SK-N-SH (cell line): Measurements from ENCODE around the gene UBE2D4. TPM values are rescaled to one million over a fixed set of nuclear protein-coding genes. Genes with fewer than 3 reads are reported as not detected.

Source experiments
- CTCF ChIA-PET: fragments of 300-600, 350-600 bp; formaldehyde crosslinking; extraction: SDS; loops from one replicate; lab custom pipeline; 2021; lab: Yijun Ruan, JAX
- POLR2A ChIA-PET: fragments of 350-600 bp; sonication (Branson Sonifier 250); formaldehyde crosslinking; extraction: SDS; loops from one replicate; lab custom pipeline; 2020; ENCODE audit warnings: antibody characterized with exemption, inconsistent platforms; lab: Yijun Ruan, JAX
- DNase-seq: peaks from one replicate; pipeline ENCODE4 v3.0.0; 2012
- H2AFZ ChIP-seq: fragments of 200-600 bp; sonication (generic); 2 replicates; pipeline ENCODE4 v1.8.1; 2016; ENCODE audit warnings: antibody characterized with exemption, mild to moderate bottlenecking, low read depth
- H3F3A ChIP-seq: fragments of 200-600 bp; sonication (generic); replicated peaks from 2 replicates; pipeline ENCODE3; 2016; ENCODE audit warnings: antibody characterized with exemption, mild to moderate bottlenecking; ENCODE audit not compliant: insufficient read depth
- H3K27ac ChIP-seq, 2 experiments: fragments of 200-500 bp in 1 of 2; fragments of 200-600 bp in 1 of 2; sonication (Bioruptor generic) in 1 of 2; sonication (generic), shearing (Covaris generic) in 1 of 2; 2 replicates each; pipeline versions ENCODE4 v1.5.1 to v1.6.1; 2014 to 2016; ENCODE audit warnings: low read depth in 2 of 2, inconsistent platforms in 1 of 2, low read length in 1 of 2, mild to moderate bottlenecking in 1 of 2, mixed read lengths in 1 of 2
- H3K27me3 ChIP-seq: fragments of 200-600 bp; sonication (generic), shearing (Covaris generic); 2 replicates; pipeline ENCODE4 v1.6.1; 2016; ENCODE audit warnings: mixed run types; ENCODE audit not compliant: insufficient read depth
- H3K36me3 ChIP-seq, 2 experiments: fragments of 200-500 bp in 1 of 2; fragments of 200-600 bp in 1 of 2; sonication (Bioruptor generic) in 1 of 2; sonication (generic) in 1 of 2; replicated peaks in 1 of 2; 2 replicates each; pipeline versions ENCODE3 to v1.5.1; 2014 to 2016; ENCODE audit warnings: low read length in 1 of 2, mild to moderate bottlenecking in 1 of 2; ENCODE audit not compliant: insufficient read depth in 2 of 2, control insufficient read depth in 1 of 2
- H3K4me1 ChIP-seq, 2 experiments: fragments of 200-500 bp in 1 of 2; fragments of 200-600 bp in 1 of 2; sonication (Bioruptor generic) in 1 of 2; sonication (generic), shearing (Covaris generic) in 1 of 2; 2 replicates each; pipeline versions ENCODE4 v1.5.1 to v1.6.1; 2014 to 2016; ENCODE audit warnings: low read depth in 1 of 2, low read length in 1 of 2, mixed run types in 1 of 2; ENCODE audit not compliant: insufficient read depth in 2 of 2, control insufficient read depth in 1 of 2
- H3K4me2 ChIP-seq: fragments of 200-600 bp; sonication (generic), shearing (Covaris generic); 2 replicates; pipeline ENCODE4 v1.6.1; 2017; ENCODE audit warnings: mixed run types
- H3K4me3 ChIP-seq, 2 experiments: fragments of 200-500 bp in 1 of 2; fragments of 200-600 bp in 1 of 2; sonication (Bioruptor generic) in 1 of 2; sonication (generic), shearing (Covaris generic) in 1 of 2; 2 replicates each; pipeline versions ENCODE4 v1.5.1 to v1.8.1; 2014 to 2016; ENCODE audit warnings: low read depth in 2 of 2, inconsistent platforms in 1 of 2, low read length in 1 of 2, mild to moderate bottlenecking in 1 of 2, mixed read lengths in 1 of 2, moderate library complexity in 1 of 2
- H3K79me2 ChIP-seq: fragments of 200-600 bp; sonication (generic); 2 replicates; pipeline ENCODE4 v1.8.1; 2017; ENCODE audit warnings: mild to moderate bottlenecking; ENCODE audit not compliant: insufficient read depth
- H3K9ac ChIP-seq: fragments of 200-600 bp; sonication (generic); 2 replicates; pipeline ENCODE4 v1.6.1; 2017; ENCODE audit warnings: mixed run types
- H3K9me2 ChIP-seq: fragments of 200-600 bp; sonication (generic); 2 replicates; pipeline ENCODE4 v1.6.1; 2017; ENCODE audit warnings: mixed run types
- H3K9me3 ChIP-seq: fragments of 200-600 bp; sonication (generic); 2 replicates; pipeline ENCODE4 v1.6.1; 2017; ENCODE audit warnings: mixed run types, mild to moderate bottlenecking, moderate library complexity
- H4K20me1 ChIP-seq: fragments of 200-600 bp; sonication (generic); 2 replicates; pipeline ENCODE4 v1.6.1; 2017; ENCODE audit warnings: mild to moderate bottlenecking, mixed run types; ENCODE audit not compliant: insufficient read depth
- ELF1 ChIP-seq: IDR thresholded peaks from 2 replicates; pipeline ENCODE4 v1.4.0; 2012
- EP300 ChIP-seq, 2 experiments: IDR thresholded peaks; 2 replicates each; pipeline versions ENCODE4 v1.4.0 to v1.6.1; 2012; ENCODE audit warnings: borderline replicate concordance in 1 of 2, low read depth in 1 of 2, low read length in 1 of 2
- FOSL2 ChIP-seq: IDR thresholded peaks from 2 replicates; pipeline ENCODE4 v1.4.0; 2012; ENCODE audit warnings: low read depth, mild to moderate bottlenecking, moderate library complexity, borderline replicate concordance
- FOXM1 ChIP-seq: IDR thresholded peaks from 2 replicates; pipeline ENCODE4 v1.4.0; 2012; ENCODE audit warnings: low read depth, mild to moderate bottlenecking
- GABPA ChIP-seq: IDR thresholded peaks from 2 replicates; pipeline ENCODE4 v1.4.0; 2012; ENCODE audit warnings: low read depth, mild to moderate bottlenecking
- MEF2A ChIP-seq: IDR thresholded peaks from 2 replicates; pipeline ENCODE4 v1.4.0; 2012; ENCODE audit warnings: low read depth, borderline replicate concordance
- NFIC ChIP-seq: IDR thresholded peaks from 2 replicates; pipeline ENCODE4 v1.4.0; 2012; ENCODE audit warnings: borderline replicate concordance
- NRF1 ChIP-seq: IDR thresholded peaks from 2 replicates; pipeline ENCODE4 v1.6.1; 2012; ENCODE audit warnings: low read depth, mild to moderate bottlenecking, low read length
- RFX5 ChIP-seq: IDR thresholded peaks from 2 replicates; pipeline ENCODE4 v1.6.1; 2012; ENCODE audit warnings: mild to moderate bottlenecking, improper control_type of control experiment, low read length
- SMC3 ChIP-seq: IDR thresholded peaks from 2 replicates; pipeline ENCODE4 v1.6.1; 2012; ENCODE audit warnings: low read depth, low read length, improper control_type of control experiment
- TCF12 ChIP-seq: IDR thresholded peaks from 2 replicates; pipeline ENCODE4 v1.4.0; 2012
- TEAD4 ChIP-seq: IDR thresholded peaks from 2 replicates; pipeline ENCODE4 v1.4.0; 2012; ENCODE audit warnings: mild to moderate bottlenecking, borderline replicate concordance; ENCODE audit not compliant: insufficient read depth
- WGBS: methylation state at CpG from one replicate; pipeline ENCODE4 v1.1.6; 2017; ENCODE audit warnings: low lambda C conversion rate; 5-methylcytosine and 5-hydroxymethylcytosine counted together
- polyA plus RNA-seq, 3 experiments: library from polyadenylated mRNA; depleted of rRNA; stranded (reverse); fragments of >200 nt; gene quantifications; 2 replicates each; pipeline ENCODE4 v1.2.3, GENCODE V29; 2012
- TF ChIP-seq, protein P1 (sequence below): IDR thresholded peaks from 2 replicates; pipeline ENCODE4 v1.4.0; 2012; ENCODE audit warnings: low read depth, borderline replicate concordance
- TF ChIP-seq, protein P2 (sequence below): fragments of 150-350 bp; IDR thresholded peaks from 2 replicates; pipeline ENCODE4 v1.6.1; 2016; ENCODE audit warnings: mild to moderate bottlenecking, low read depth, low read length
- TF ChIP-seq, protein P3 (sequence below): IDR thresholded peaks from 2 replicates; pipeline ENCODE4 v1.4.0; 2012; ENCODE audit warnings: low read depth

UBE2D4 gene
- polyA plus RNA-seq, 1 of the 3 experiments (the other 2 are of a cell fraction): 22.8 TPM

- no peak for DNase-seq
- TF ChIP-seq NRF1: no peak
- no peak for TF ChIP-seq TEAD4
- TF ChIP-seq EP300 (IDR thresholded peaks at IDR 0.05; ENCODE audit: borderline replicate concordance in 1 of 2, low read depth in 1 of 2, low read length in 1 of 2): no peak
- TF ChIP-seq, protein P1, sequence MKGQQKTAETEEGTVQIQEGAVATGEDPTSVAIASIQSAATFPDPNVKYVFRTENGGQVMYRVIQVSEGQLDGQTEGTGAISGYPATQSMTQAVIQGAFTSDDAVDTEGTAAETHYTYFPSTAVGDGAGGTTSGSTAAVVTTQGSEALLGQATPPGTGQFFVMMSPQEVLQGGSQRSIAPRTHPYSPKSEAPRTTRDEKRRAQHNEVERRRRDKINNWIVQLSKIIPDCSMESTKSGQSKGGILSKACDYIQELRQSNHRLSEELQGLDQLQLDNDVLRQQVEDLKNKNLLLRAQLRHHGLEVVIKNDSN: no peak
- TF ChIP-seq MEF2A: no peak
- TF ChIP-seq RFX5: no peak
- TF ChIP-seq, protein P2, sequence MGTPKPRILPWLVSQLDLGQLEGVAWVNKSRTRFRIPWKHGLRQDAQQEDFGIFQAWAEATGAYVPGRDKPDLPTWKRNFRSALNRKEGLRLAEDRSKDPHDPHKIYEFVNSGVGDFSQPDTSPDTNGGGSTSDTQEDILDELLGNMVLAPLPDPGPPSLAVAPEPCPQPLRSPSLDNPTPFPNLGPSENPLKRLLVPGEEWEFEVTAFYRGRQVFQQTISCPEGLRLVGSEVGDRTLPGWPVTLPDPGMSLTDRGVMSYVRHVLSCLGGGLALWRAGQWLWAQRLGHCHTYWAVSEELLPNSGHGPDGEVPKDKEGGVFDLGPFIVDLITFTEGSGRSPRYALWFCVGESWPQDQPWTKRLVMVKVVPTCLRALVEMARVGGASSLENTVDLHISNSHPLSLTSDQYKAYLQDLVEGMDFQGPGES: no peak
- TF ChIP-seq TCF12: no peak
- no peak for TF ChIP-seq SMC3
- TF ChIP-seq, protein P3, sequence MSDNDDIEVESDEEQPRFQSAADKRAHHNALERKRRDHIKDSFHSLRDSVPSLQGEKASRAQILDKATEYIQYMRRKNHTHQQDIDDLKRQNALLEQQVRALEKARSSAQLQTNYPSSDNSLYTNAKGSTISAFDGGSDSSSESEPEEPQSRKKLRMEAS: no peak
- TF ChIP-seq NFIC: no peak
- TF ChIP-seq FOSL2: no peak
- TF ChIP-seq ELF1: no peak
- TF ChIP-seq GABPA: no peak
- TF ChIP-seq FOXM1: no peak
- H3K4me2 ChIP-seq: no peak overlapping the region
- no peak overlapping the region for H2AFZ ChIP-seq
- ChIA-PET CTCF (interaction anchor here (0.7 to 1.9 kb wide), 2 partner anchors 12 to 65 kb away, joined by 3 to 5 read pairs; no protein-coding TSS in a partner anchor), POLR2A (interaction anchor here (1.4 kb wide), 1 partner anchor 21 kb away, joined by 5 read pairs; the partner anchor contains the start of gene MRPS24)
- H3K9me2 ChIP-seq: no peaks in the 10 kb centered on the region
- WGBS: 92% methylated on average over 6 of the region's 6 CpGs
- peaks cover 91% of the 10 kb centered on the region for H3K79me2 ChIP-seq
- H3K27me3 ChIP-seq: no peaks in the 10 kb centered on the region
- H3K4me1 ChIP-seq: peaks cover 0 to 3% of the 10 kb centered on the region in 2 experiments; a peak in 1 of 4 replicates
- H3K9ac ChIP-seq: no peak overlapping the region
- peaks cover 13 to 24% of the 10 kb centered on the region in 2 experiments for H3K36me3 ChIP-seq
- no peak overlapping the region for H3K27ac ChIP-seq
- no peaks in the 10 kb centered on the region for H3K9me3 ChIP-seq
- H4K20me1 ChIP-seq: peaks cover 41% of the 10 kb centered on the region
- H3F3A ChIP-seq: peaks cover 5% of the 10 kb centered on the region
- H3K4me3 ChIP-seq: no peak overlapping the region
These were observed 35.8 kb upstream of the UBE2D4 start for GRCh38 chr7:43890468-43890867.
